HG03457 (cell line): ENCODE data around the gene AGPS.
"Not testable (repeated sequence)": the region's sequence is repeated elsewhere in the genome, so short reads cannot be mapped to it uniquely, and the experiment has no call there.

Experiments
- ATAC-seq: cut with Tn5 transposase; IDR thresholded peaks from one replicate; pipeline ENCODE4 v1.9.1; 2021; ENCODE audit warnings: moderate number of reproducible peaks; ENCODE audit not compliant: unreplicated experiment

The AGPS gene

DNA sequence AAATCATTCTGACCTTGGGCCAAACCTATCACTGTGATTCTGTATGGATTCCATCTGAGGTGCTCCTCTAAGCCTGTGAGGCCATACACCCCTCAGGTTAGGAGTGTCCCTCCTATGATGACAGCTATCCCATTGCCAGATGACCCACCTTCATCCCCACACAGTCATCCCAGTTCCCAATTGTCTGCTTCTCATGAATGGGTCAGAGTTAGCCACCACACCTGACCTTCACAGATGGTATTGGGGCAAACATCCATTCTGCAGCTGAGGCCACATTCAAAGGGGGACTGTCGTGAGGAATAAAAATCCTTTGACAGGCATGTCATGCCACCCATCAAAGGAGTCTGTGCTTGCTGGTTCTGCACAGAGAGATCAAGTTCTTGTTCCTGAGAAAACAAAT lies 155.2 kb downstream of the AGPS start:
- ATAC-seq: no peak

DNA sequence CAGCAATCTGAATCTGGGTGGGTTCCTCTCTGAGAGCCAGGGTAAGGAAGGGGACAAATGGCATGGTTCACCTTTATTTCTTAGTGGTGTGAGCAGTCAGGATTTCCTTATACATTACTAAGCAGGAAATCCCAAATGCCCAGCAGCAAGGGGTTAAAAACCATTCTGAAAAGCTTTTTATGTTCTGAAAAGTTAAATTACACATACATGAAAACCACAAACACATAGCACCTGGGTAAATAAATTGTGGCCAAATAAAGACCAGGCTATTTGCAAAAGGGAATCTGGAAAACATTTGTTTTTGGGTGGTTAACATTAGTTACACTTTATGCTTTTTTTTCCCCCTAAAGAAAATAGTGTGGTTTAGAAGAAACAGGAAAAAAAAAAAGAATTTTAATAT lies 156.1 kb downstream of the AGPS start:
- ATAC-seq: no peak

- ATAC-seq: no peak
Observed at GRCh38 chr2:177549171-177549570, 156.6 kb downstream of the AGPS start.

DNA sequence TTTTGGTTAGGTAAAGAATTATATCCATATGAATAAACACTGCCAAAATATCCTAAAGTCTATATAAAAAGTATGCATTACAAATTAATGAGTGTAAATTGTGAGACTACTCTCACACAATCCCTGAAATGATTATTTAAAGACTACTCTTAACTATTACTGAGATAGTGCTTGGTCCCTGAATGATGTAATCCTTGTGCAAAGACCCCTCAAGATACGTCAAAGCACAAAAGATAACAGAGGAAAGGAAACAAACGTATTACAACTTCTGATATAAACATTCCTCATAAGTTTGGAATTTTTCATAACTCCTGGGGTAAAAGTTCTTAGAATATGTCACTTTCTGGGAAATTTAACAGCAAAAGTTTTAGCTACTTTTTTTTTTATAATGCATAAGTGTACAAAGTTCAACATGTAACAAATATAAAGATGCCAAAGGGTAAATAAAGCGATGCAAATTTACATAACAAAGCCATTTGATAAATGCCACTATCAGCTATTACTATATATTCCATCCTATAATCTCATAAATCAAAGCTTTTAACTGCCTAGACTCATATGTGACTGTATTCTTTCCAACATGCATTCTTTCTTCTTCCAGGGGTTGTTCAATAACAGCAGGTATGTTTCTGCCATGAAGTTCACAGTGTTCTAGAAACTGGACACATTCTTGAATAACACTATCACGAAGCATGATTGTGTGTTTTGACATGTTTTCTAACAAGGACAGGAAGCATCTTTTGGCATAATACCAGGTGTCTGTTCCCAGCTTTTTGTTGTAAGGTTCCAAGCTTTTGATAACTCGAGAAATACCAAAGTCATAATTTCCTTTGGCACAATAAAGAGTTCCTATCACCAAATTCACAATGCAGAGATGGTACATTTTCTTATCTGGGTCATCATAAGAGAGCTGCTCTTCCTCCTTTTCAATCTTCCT lies 158.0 kb downstream of the AGPS start:
- ATAC-seq: no peak

DNA sequence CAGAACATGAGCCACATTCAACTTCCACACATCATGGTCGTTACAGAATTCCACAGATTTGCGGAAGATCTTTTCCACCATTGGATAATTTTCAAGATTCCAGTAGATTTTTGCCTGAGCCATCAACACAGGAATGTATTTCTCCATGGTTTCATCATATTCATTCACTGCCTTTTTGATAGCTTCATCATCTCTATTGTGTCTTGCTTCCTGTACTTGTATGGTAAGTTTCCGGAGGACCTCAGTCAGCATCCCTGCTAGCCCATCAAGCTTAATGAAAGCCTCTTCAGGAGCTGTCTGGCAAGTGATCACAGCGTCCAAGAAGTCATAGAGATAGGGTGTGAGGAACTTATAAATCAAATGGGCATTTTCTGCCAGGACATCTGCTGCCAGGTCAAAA lies 158.8 kb downstream of the AGPS start:
- ATAC-seq: not testable (repeated sequence)

- ATAC-seq: no peak
Observed at GRCh38 chr2:177551989-177552421, 159.4 kb downstream of the AGPS start.

DNA sequence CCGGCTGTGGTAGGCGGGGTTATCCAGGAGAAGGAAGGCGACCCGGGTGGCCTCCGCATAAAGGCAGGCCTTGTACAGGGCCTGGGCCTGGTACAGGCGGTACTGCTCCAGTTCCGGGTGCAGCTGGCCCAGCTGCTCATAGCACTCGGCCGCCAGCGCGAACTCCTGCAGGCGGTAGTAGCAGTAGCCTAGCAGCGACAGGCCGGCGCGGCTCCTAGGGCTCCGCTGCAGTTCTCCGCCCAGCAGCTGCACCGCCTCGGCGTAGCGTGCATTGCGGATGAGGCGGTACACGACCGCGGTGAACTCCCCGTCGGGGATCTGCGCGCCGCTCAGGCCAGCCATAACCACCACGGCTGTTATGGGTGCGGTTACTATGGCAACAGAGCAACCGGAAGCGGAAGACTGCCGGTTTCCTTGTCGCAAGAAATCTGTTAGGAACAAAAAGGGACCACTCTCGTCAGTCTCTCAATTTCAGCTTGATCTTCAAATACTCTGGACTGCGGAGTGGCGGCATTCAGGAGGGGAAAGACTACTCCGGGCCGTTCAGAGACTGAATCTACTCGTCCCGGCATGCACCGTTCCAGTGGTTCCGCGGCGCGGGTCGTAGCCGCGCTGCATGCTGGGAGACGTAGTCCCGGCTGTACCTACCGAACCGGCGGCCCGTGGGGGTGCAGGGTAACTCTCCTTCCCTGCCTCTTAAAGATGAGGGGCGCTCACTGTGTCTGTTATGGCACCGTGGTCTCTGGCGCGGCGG lies 160.0 kb downstream of the AGPS start:
- peak; percentile 85 for ATAC-seq

DNA sequence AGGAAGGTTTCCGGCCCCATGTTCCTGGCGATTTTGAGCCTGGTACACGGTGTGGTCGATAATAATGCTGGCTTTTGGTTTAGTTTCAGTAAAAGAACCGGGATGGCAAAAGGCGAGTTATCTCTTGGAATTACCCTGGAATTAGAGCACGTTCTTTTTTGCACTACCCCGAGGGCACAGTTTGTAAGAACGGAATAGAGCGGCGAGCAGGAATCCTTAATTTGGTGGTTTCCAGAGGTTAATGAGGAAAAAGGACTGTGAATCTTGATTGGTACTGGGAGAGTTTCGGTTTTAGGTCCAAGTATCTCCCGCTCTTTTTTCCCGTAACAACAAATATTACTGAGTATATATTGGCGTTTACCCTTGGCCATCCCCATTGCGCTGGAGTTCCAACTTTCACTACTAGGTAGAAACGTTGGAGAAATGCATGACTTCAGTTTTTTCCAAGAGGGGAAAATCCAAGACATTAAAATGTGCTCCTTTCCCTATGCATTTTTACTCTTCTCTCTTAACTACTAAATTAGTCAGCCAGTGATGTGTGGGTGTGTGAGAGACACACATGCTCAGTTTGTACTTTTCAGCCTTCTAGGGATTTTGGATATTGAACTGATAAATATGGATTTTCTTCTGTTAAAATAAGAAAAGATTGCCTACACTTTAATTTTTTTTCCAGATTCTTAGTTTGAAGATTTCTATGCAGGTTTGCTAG lies 160.8 kb downstream of the AGPS start:
- ATAC-seq: no peak

GRCh38 chr2:177554365-177554764 lies 161.8 kb downstream of the AGPS start:
- ATAC-seq: no peak

DNA sequence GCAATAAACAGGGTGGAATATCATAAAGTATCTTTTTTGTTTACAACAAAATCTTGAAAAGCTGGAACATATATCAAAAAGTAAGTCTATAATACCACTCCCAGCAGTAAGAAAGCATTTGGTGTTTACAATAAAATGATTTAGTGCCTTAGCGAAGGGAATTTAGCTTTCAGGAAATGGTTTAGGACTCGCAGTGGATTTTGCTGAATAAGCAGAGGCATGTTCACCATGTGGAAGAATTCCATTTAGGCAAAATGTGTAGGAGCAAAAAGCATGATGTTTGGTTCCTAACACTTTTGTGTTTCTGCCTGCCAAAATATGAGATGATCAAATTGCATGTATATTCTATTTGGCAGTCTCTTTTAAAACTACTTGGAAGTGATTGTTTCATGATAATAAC lies 163.6 kb downstream of the AGPS start:
- ATAC-seq: no peak

DNA sequence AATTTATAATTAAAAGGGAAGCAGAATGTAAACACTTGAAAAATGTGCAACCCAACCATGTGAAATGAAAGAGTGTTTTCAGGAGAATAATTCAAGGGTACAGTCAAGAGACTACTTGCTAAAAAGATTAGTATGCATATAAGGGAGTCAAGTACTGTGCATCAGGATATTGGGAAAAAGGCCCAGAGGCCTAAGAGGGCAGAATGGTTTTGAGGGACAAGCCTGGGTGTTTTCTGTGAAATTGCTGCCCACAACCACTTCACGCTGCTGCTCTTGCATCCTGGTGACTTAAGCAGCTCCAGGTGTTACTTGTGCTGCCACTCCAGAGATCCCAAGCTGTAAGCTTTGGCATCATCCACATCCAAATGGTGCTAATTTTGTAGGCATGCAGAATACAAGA lies 165.2 kb downstream of the AGPS start:
- ATAC-seq: no peak

DNA sequence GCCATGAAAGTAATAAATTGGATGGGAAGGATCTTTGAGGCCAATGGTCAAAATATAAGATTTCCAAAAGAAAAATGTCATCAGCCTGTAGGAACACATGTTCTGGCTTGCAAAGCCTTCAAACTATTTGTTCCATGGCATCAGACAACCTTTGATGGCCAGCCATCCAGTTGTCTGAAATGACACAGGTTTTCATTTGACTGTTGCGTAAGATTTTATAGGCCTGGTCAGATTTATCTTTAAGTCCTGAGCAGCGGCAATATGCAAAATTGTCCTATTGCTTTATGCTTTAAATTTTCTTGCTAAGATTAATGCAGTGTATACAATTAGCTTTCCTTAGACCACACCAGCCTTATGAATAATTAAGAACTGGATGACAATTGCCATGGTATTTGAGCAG lies 167.1 kb downstream of the AGPS start:
- ATAC-seq: no peak

DNA sequence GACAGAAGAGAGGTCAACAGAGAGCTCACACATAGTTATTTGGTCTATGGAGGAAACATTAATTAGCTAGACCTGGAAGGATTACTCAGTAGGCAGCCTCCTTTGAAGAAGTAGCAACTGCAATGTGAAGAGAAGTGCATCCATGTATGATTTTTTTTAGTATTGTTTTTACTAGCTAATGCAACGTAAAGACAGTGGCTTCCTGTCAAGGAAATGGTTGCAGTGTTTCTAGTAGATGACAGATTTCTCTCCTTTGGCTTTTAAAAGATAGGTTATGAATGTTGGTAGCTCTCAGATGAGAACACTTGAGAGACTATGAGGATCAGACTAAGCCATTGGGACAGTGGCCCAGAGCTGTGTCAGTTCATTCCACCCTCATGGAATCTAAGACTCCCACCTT lies 175.8 kb downstream of the AGPS start:
- no peak for ATAC-seq

DNA sequence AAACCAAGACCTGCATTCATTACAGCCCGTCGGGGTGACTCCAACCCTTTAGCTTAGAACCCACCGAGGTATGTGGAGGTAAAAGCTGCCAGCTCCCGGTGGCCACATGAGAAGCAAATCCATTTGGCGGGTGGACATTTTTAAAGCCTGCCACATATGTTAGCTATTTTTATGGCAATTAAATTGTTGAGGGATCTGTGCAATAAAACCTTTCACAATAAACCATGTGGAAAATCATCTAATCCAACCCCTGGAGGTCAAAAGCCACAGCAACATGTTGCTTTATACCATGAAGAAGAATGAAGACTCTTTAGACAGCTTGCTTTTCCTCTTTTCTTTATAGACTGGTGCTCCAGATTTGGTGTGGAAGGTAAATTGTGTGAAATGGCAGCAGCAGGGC lies 176.3 kb downstream of the AGPS start:
- no peak for ATAC-seq

- no peak for ATAC-seq
Observed at GRCh38 chr2:177572236-177572671, 179.7 kb downstream of the AGPS start.

DNA sequence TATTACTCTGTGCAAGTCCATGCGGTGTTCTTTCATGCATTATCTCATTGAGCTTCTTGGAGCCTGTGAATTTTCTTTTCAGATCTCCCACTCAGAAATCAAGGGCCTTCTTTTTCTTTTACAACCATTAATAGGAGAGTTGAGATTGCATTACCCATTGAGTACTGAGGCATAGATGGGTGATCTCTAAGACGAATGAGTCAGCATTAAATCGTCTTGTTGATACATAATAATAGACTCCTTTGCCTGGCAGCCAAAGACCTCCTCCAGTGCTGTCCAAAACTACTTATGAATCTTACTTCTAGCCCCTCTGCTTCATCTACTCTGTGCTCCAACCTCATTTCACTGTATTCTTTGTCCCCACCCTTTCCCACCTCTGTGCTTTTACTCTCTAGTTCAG lies 180.5 kb downstream of the AGPS start:
- ATAC-seq: no peak

DNA sequence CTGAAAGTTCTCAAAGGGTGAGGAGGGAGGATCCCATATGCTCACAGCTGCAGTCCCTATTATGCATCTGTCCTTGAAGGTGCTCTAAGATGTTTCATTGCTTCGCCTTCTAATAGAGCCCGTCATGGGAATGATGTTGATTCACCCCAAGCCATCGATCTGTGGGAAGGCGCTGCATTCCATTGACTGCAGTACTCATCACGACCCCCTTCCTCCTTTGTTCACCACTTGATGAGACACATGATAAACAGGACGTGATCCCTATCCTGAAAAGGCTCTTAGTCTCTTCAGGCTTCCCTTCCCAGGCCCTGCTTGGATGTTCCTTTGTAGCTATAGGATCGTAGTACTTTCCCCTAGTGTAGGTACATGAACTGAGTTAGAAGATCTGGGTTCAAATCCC lies 181.8 kb downstream of the AGPS start:
- ATAC-seq: no peak

DNA sequence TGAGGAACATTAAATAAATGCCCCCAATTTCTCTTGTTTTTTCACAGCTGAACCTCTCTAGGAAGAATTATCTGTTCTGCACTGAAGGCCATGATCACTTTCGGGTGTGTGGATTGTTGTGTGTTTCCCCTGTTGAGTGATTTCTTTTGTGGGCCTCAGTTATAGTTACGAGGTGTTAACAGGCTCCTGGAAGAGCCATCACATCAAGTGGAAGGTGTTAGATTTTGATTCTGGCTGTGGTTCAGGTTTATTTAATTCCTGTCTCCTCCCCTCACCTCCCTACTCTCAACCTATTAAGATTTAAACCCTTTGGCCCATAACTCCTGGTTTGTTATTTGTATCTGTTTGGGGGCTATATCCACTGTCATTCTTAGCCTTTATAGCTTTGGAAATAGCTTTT lies 182.8 kb downstream of the AGPS start:
- ATAC-seq: no peak

DNA sequence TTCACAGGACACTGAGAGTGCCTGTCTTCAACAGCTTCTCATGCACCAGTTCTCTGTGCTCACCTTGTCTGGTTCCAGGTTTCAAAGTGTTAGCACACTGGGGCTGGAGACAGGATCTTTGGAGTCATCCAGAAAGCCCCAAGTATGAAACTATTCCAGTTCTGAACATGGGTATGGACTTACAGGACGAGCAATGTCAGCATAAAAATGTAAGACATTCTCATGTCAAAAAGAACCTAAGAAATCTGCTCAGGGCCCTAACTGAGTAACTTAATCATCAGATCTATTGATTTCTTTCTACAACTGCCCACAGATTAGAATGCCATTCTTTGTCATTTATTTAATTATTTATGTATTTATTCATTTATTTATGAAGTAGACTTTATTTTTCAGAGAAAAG lies 184.5 kb downstream of the AGPS start:
- ATAC-seq: no peak

DNA sequence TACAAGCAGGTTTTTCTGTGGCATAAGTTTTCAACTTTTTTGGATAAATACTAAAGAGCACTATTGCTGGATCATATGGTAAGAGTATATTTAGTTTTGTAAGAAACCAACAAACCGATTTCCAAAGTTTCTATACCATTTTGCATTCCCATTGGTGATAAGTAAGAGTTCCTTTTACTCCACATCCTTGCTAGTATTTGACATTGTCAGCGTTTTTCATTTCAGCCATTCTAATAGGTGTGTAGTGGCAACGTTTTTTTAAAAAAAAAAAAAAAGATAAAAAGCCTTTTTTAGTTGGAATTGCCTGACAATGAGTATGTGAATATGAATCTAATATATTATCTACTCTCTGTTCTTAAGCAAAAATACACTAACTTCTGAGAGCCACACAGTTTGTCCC lies 185.9 kb downstream of the AGPS start:
- ATAC-seq: no peak

DNA sequence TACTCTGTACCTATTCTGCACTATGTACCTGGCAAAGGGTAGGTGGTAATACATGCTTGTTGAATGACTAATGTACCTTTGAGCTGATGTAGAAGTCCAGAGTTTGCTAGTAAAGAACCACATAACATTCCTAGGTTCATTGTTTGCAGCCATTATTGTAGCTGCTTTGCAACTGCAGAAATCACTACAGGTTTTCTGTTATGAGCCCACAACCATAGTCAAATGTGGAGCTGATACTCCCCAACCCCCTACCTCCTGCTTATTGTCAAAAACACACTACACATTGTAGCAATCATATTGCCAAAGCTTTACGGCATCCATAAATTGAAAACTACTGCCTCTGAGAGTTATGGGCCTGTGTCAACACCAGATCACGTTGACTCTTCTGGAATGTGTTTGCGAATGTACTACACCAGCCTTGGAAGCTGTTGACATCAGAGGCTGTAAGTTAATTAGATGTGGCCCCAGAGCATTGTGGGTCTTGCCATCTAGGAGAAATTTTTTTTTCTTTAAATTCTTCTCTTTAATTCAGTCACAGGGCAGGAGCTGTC lies 187.0 kb downstream of the AGPS start:
- ATAC-seq: no peak
